ENCODE measurements around the gene LAMC2.

The LAMC2 gene

GRCh38 chr1:183175631-183176030, 10.4 kb upstream of the LAMC2 start:
- FAIRE-seq, result no peak

GRCh38 chr1:183178545-183178944, 7.5 kb upstream of the LAMC2 start:
- no peak for FAIRE-seq

DNA sequence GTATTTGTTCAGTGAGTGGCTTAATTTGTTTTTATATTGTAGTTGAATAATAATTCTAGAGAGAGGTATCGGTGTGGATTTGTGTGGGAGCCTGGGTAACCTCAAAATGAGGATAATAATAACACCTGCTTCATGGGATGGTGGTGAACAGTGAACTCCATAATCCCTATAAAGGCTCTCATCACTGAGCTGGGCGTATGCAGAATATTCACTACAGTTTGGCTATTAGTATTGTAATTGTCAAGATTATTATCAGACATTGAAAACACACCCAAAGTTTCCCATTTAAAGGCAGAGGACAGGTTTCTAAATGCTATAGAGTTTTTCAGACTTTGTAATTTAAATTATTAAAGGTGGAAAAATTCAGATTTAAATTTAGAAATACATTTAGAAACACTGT, 7.0 kb upstream of the LAMC2 start:
- FAIRE-seq, result no peak

DNA sequence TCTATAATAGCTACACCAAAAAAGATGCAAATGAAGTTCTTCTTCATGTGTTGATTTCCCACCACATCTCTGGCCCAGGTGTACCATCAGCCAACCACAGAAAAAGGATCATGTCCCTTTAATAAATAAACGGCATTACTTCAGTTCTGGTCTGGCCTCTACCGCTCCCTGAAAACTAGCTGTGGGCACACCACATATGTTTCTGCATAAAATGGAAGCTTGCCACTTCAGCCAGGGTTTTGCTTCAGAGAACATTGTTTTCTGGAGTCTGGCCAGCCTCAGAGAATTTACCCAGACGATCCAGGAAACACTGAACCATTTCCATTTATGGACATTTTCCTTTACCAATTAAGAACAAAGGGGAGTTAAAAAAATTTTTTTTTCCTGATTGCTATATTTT, 5.8 kb upstream of the LAMC2 start:
- FAIRE-seq, result no peak

- no peak for FAIRE-seq
Observed at GRCh38 chr1:183180634-183181056, 5.4 kb upstream of the LAMC2 start.

GRCh38 chr1:183186841-183187240, 777 bp downstream of the LAMC2 start:
- no peak for FAIRE-seq

DNA sequence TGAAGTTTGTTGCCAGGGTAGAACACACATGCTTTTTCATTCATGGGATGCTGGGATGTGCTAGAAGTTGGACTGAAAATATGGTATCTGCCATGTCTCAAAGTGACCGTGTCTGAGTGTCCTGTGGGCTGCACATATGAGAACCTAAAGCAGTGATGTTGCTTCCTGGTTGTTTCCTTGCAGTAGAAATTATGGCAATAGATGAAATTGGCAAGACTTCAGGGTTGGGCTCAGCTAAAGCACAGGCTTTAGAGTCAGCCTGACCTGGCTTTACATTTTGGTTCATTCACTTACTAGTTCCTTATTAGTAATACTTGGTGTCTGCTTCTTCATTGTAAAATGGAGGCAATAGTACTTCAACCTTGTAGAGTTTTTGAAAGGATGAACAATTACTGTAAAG, 2.2 kb downstream of the LAMC2 start:
- FAIRE-seq, result no peak

GRCh38 chr1:183191833-183192232, 5.8 kb downstream of the LAMC2 start:
- FAIRE-seq, result no peak

GRCh38 chr1:183193963-183194525, 8.0 kb downstream of the LAMC2 start:
- FAIRE-seq, result no peak

DNA sequence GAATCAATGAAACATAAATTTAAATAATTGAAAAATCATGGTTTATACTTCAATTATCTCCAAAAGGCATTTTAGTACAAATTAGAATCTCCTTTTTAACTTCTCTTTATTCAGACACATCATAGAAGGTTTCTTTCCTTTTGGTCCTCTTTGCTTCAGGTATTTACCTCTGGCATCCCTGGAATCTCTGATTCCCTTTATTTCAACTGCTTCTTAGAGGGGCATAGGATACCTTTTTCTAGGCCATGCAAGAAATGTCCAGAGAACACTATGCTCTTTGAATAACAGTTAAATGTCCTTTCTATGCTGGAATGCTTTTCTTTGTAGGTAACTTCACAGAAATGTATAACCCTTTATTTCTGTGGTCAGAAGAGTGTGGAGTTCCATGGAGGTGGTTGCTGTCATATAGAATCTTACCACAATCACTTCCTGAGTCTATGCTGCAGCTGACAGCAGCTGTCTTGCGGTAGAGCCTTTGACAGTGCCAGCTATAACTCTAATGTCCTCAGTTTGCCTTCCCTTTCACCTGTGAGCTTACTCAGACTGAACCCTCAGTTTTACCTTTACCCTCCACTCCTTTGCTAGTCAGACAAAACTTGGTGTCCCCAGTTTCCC, 8.6 kb downstream of the LAMC2 start:
- FAIRE-seq, result no peak

DNA sequence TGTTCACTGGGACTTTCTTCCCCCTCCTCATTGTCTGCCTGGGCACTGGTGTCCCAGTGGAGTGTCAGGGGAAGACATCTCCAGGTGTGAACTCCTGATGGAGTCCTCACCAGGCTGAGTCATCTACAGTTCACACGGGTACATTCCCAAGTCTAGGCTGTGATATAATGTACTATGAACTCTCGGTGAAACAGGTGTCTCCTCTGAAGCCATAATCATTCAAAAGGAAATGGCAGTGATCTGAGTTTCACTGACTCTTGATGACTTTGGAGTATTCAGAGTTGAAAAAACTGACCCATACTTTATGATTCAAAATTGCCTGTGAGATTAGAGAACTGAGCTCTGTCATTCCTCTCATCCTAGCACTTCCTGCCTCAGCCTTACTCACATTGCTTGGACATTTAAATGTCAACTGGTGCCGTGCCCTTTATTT, 9.1 kb downstream of the LAMC2 start:
- no peak for FAIRE-seq

DNA sequence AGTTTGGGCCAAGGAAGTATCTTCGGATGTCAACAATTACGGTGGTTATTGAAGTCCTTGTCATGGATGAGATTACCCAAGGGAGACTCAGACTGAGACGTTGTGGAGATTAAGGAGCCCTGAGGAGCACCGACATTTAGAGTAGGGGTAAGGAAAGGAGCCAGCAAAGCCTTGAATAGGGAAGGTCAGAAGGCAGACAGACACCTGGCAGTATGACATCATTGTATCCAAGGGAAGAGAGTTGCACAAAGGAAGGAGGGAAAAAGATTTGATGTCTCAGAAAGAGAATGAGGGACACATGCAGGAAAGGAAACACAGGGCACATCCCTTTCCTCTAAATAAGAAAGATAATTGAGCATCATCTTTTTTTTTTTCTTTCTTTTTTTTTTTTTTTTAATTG, 11.7 kb downstream of the LAMC2 start:
- no peak for FAIRE-seq

DNA sequence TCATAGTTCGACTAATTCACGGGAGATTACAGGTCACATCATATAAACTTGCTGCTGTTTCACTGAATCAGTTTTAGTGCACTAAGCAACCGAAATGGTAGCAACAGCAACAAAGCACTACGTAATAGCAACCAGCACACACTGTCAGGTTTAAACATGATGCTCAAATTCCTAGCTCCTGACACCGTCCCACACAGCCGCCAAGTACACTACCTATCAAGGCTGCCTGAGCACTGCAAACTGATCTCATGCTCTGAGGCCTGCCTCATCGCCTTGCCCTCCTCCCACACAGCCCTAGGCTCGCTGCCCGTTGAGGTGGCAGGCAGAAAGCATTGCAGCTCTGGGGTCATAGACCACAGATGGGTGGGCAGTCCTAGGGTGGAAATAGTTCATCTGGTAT, 12.4 kb downstream of the LAMC2 start:
- no peak for FAIRE-seq

DNA sequence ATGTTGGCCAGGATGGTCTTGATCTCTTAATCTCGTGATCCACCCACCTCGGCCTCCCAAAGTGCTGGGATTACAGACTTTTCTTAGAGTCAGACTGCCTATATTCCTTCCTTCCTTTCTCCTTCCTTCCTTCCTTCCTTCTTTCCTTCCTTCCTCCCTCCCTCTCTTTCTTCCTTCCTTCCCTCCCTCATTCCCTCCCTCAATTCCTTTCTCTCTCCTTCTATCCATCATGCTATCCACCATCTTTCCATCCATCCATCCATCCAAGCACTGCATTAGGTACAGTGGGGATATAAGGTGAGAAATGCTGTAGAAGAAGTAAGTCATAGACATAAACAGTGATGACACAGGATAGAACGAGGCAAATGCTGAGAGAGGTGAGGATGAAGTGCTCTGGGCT, 13.2 kb downstream of the LAMC2 start:
- FAIRE-seq, result no peak

GRCh38 chr1:183200451-183200850, 14.4 kb downstream of the LAMC2 start:
- FAIRE-seq, result no peak

DNA sequence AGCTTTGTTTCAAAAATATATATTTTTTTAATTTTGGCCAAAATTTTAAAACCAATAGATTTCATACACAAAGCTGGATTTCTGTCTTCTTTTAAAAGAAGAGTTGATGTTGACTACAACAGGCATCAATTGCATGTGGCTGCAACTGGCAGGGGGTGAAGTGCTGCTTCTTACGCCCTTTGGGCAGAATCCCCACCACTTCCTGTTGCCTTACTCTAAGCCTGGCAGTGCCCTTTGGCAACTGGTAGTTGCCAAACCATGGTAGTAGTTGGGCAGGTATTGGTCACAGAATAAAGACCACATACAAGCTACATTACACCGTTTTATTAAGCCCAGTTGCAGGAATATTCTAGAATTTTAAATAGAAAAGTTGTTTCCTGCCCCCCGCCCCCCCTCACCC, 17.0 kb downstream of the LAMC2 start:
- FAIRE-seq, result no peak

GRCh38 chr1:183205196-183205781, 19.2 kb downstream of the LAMC2 start:
- FAIRE-seq, result no peak

- FAIRE-seq, result no peak
Observed at GRCh38 chr1:183206538-183207122, 20.6 kb downstream of the LAMC2 start.

DNA sequence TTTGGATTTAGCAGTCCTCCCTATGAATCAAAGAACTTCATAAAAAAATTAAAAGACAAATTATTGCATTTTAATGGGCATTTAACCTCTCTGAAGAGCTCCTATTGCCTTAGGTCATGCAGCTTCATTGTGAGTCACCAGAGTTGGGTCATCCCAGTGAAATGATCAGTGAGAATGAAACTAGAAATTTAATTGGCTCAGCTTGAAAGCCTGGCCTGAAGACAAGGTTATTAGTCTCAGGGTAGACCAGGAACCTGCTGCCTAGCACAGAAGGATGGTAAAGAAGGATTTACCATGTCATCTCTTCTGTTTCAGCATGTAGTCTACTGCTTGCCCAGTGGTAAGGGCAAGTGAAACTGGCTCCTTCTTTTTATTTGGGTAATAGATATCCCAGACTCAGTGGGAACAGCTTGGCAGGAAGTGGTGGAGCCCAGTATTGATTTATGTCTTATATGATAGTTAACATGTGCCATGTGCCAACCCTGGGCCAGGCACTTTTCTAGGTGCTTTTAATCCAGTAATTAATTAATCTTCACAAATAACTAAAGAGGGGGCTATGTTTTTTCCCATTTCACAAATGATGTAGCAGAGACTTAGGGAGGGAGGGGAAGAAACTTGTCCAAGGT, 23.6 kb downstream of the LAMC2 start:
- FAIRE-seq, result no peak

GRCh38 chr1:183210681-183211080, 24.6 kb downstream of the LAMC2 start:
- FAIRE-seq, result no peak

DNA sequence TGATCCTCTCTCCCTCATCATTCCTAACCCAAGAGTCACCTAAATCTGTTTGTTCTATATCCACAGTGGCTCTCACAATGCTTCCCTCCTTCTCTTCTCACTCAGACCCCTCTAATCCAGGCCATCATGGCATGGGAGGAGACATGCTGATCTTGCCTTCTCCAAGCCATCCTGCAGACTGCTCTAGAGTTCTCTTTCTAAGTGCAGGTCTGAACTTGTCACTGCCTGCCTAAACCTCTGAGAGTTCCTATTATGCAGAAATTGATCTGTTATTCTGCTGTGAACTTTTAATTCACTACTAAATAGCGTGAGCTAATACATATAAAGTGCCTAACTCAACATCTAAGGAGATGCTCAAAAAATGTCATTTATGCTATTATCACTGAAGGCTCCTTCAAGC, 26.8 kb downstream of the LAMC2 start:
- no peak for FAIRE-seq

DNA sequence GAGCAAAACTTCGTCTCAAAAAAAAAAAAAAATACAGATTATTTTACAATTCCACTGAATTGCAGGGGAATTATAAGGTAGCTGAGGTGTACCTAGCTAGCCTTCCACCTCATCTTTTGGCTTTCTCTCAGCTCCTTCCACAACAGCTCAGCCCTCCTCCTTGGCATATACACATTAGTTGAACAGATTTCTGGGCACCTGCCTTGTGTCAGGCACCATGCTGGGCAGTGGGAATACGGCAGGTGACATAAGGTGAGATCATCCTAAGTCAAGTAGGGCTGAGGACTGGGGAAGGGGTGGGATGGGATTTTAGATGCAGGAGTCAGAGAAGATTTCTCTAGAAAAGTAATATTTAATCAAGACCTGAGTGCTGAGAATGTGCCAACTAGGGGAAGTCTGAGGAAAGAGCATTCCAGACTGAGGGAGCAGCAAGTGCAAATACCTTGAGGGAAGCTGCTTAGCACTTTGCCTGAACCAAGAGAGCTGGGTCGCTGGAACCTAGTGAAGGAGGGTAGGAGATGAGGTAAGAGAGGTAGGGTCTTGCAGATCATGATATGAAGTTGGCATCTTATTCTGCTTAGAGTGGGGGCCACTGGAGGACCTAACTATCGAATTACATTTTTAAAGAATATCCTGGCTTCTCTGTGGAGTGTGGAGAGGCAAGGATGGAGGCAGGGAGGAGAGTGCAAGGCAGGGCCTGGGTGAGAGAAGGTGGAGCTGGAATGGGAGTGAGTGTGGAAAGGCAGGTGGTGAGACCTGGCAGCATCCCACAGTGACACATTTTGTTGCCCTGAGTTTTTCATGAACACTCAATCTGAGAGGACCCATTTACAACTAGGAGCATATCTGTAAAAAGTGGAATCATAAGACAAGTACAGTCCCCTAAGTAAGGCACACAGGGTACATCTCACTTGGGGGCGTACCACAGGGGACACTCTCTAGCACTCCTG, 28.2 kb downstream of the LAMC2 start:
- no peak for FAIRE-seq

All from A204.1 (cell line).